HCT116 (cell line): ENCODE data around the gene PITPNC1. TPM values are rescaled to one million over a fixed set of nuclear protein-coding genes. Genes with fewer than 3 reads are reported as not detected.

Experiments
- ATAC-seq: fragments of 200-7000 bp; cut with Tn5 transposase; 2 replicates; pipeline ENCODE4 v1.9.1; 2020; ENCODE audit warnings: mild to moderate bottlenecking, moderate library complexity
- BruUV-seq: library from RNA; stranded (reverse); fragments of 400-500 nt; replicated peaks from 2 replicates; lab custom pipeline; 2021; lab: Mats Ljungman, UMichigan
- CTCF ChIA-PET: fragments of 300-600 bp; sonication (Branson Sonifier 250); formaldehyde crosslinking; loops from one replicate; lab custom pipeline; 2021; ENCODE audit warnings: antibody characterized with exemption; lab: Charles Lee
- POLR2A ChIA-PET: fragments of 300-600, 350-600 bp; sonication (Branson Sonifier 250); formaldehyde crosslinking; loops from one replicate; lab custom pipeline; 2021; ENCODE audit warnings: antibody characterized with exemption; lab: Charles Lee
- RAD21 ChIA-PET, 2 experiments: fragments of 300-600 bp; sonication (Branson Sonifier 250); formaldehyde crosslinking; loops; one replicate each; lab custom pipeline; 2023; ENCODE audit warnings: low total read pairs in 2 of 2; ENCODE audit not compliant: uncharacterized antibody in 2 of 2, unreplicated experiment in 2 of 2, low non-redundant PET in 1 of 2; lab: Charles Lee
- DNase-seq: peaks from one replicate; pipeline ENCODE4 v3.0.0-alpha.2; 2010; ENCODE audit warnings: low read depth, low spot score
- H2AFZ ChIP-seq: fragments of 200-600 bp; shearing (Covaris generic), sonication (generic); 2 replicates; pipeline ENCODE4 v1.6.1; 2017; ENCODE audit warnings: low read depth, mixed run types, mixed read lengths, antibody characterized with exemption, low read length; ENCODE audit not compliant: poor library complexity, severe bottlenecking
- H3K27ac ChIP-seq: 2 replicates; pipeline ENCODE4 v1.5.1; 2012; ENCODE audit warnings: low read depth, low read length
- H3K27me3 ChIP-seq: fragments of 200-600 bp; sonication (generic); 2 replicates; pipeline ENCODE4 v1.6.1; 2016; ENCODE audit warnings: mixed run types, low read length, mixed read lengths; ENCODE audit not compliant: insufficient read depth
- H3K36me3 ChIP-seq, 2 experiments: fragments of 200-500 bp in 1 of 2; fragments of 200-600 bp in 1 of 2; sonication (Bioruptor generic) in 1 of 2; sonication (generic) in 1 of 2; 2 replicates each; pipeline versions ENCODE4 v1.5.1 to v1.6.1; 2014 to 2016; ENCODE audit warnings: low read length in 2 of 2, inconsistent platforms in 1 of 2, mixed read lengths in 1 of 2, mixed run types in 1 of 2; ENCODE audit not compliant: insufficient read depth in 2 of 2, control insufficient read depth in 1 of 2
- H3K4me1 ChIP-seq, 2 experiments: fragments of 200-600 bp in 1 of 2; sonication (generic) in 1 of 2; 2 replicates each; pipeline versions ENCODE4 v1.5.1 to v1.6.1; 2012 to 2017; ENCODE audit warnings: low read length in 2 of 2, inconsistent platforms in 1 of 2, mild to moderate bottlenecking in 1 of 2, mixed read lengths in 1 of 2, mixed run types in 1 of 2, moderate library complexity in 1 of 2; ENCODE audit not compliant: insufficient read depth in 2 of 2, control insufficient read depth in 1 of 2
- H3K4me2 ChIP-seq: fragments of 200-600 bp; sonication (generic); 2 replicates; pipeline ENCODE4 v1.6.1; 2017; ENCODE audit warnings: mixed run types, low read length, mixed read lengths
- H3K4me3 ChIP-seq, 2 experiments: fragments of 200-600 bp in 1 of 2; sonication (generic) in 1 of 2; replicated peaks in 1 of 2; 2 replicates each; pipeline ENCODE4 v1.5.1; 2011 to 2016; ENCODE audit warnings: low read length in 2 of 2, control low read depth in 1 of 2, low read depth in 1 of 2, mild to moderate bottlenecking in 1 of 2, mixed read lengths in 1 of 2, mixed run types in 1 of 2
- H3K79me2 ChIP-seq: fragments of 200-600 bp; sonication (generic); 2 replicates; pipeline ENCODE4 v1.6.1; 2017; ENCODE audit warnings: mild to moderate bottlenecking, mixed run types, low read length, moderate library complexity, mixed read lengths; ENCODE audit not compliant: insufficient read depth
- H3K9ac ChIP-seq: fragments of 200-600 bp; sonication (generic); 2 replicates; pipeline ENCODE4 v1.6.1; 2016; ENCODE audit warnings: low read length, mixed read lengths
- H3K9me2 ChIP-seq: fragments of 200-600 bp; sonication (generic), shearing (Covaris generic); 2 replicates; pipeline ENCODE4 v1.6.1; 2017; ENCODE audit warnings: mixed run types, mild to moderate bottlenecking, moderate library complexity; ENCODE audit not compliant: insufficient read depth
- H3K9me3 ChIP-seq, 2 experiments: fragments of 200-500 bp in 1 of 2; fragments of 200-600 bp in 1 of 2; sonication (Bioruptor generic) in 1 of 2; sonication (generic) in 1 of 2; 2 replicates each; pipeline ENCODE4 v1.6.1; 2014 to 2017; ENCODE audit warnings: low read length in 2 of 2, mixed read lengths in 2 of 2, inconsistent platforms in 1 of 2, low read depth in 1 of 2, mild to moderate bottlenecking in 1 of 2, mixed run types in 1 of 2, moderate library complexity in 1 of 2; ENCODE audit not compliant: control insufficient read depth in 1 of 2, insufficient read depth in 1 of 2
- H4K20me1 ChIP-seq: fragments of 200-600 bp; sonication (generic), shearing (Covaris generic); 2 replicates; pipeline ENCODE4 v1.6.1; 2017; ENCODE audit warnings: mixed run types, mild to moderate bottlenecking, moderate library complexity; ENCODE audit not compliant: insufficient read depth
- CBX3 ChIP-seq: IDR thresholded peaks from 2 replicates; pipeline ENCODE4 v1.6.1; 2012; ENCODE audit warnings: low read depth
- CEBPB ChIP-seq: IDR thresholded peaks from 2 replicates; pipeline ENCODE4 v1.6.1; 2012; ENCODE audit warnings: low read depth
- CTCF ChIP-seq, 3 experiments: fragments of 200-600 bp in 1 of 3; sonication (generic) in 1 of 3; IDR thresholded peaks in 2 of 3; conservative IDR thresholded peaks in 1 of 3; 2 replicates each; pipeline ENCODE4 v1.5.1; 2012 to 2017; ENCODE audit warnings: low read depth in 2 of 3, low read length in 2 of 3, antibody characterized with exemption in 1 of 3, borderline replicate concordance in 1 of 3, control low read depth in 1 of 3, mild to moderate bottlenecking in 1 of 3, mixed read lengths in 1 of 3, mixed run types in 1 of 3, moderate library complexity in 1 of 3; ENCODE audit not compliant: insufficient read depth in 1 of 3
- EGR1 ChIP-seq: IDR thresholded peaks from 2 replicates; pipeline ENCODE4 v1.6.1; 2012; ENCODE audit warnings: low read depth
- ELF1 ChIP-seq: IDR thresholded peaks from 2 replicates; pipeline ENCODE4 v1.6.1; 2012; ENCODE audit warnings: low read depth, borderline replicate concordance
- EZH2 ChIP-seq: fragments of 200-600 bp; sonication (generic); IDR thresholded peaks from 2 replicates; pipeline ENCODE4 v1.6.1; 2017; ENCODE audit warnings: antibody characterized with exemption, mixed run types
- MAX ChIP-seq: IDR thresholded peaks from 2 replicates; pipeline ENCODE4 v1.6.1; 2012
- POLR2AphosphoS5 ChIP-seq: IDR thresholded peaks from 2 replicates; pipeline ENCODE4 v1.6.1; 2011; ENCODE audit warnings: mild to moderate bottlenecking, low read depth, low read length, moderate library complexity
- REST ChIP-seq: IDR thresholded peaks from 2 replicates; pipeline ENCODE4 v1.6.1; 2012; ENCODE audit warnings: low read depth
- SRF ChIP-seq: IDR thresholded peaks from 2 replicates; pipeline ENCODE4 v1.6.1; 2012; ENCODE audit warnings: low read depth
- TCF7L2 ChIP-seq: IDR thresholded peaks from 2 replicates; pipeline ENCODE4 v1.7.0; 2011; ENCODE audit warnings: borderline replicate concordance, inconsistent platforms; ENCODE audit not compliant: insufficient read depth, insufficient read length; ENCODE audit errors: extremely low read depth
- YY1 ChIP-seq: IDR thresholded peaks from 2 replicates; pipeline ENCODE4 v1.6.1; 2011; ENCODE audit warnings: low read length, low read depth, moderate library complexity, mild to moderate bottlenecking; ENCODE audit not compliant: insufficient replicate concordance; ENCODE audit errors: extremely low read depth
- ZBTB33 ChIP-seq: IDR thresholded peaks from 2 replicates; pipeline ENCODE4 v1.6.1; 2011; ENCODE audit warnings: mild to moderate bottlenecking, low read length, moderate library complexity; ENCODE audit not compliant: insufficient replicate concordance; ENCODE audit errors: extremely low read depth
- ZFX ChIP-seq: fragments of 450-650 bp; IDR thresholded peaks from 2 replicates; pipeline ENCODE4 v1.6.1; 2017
- ZNF274 ChIP-seq: fragments of 200-500 bp; sonication (Bioruptor generic); IDR thresholded peaks from 2 replicates; pipeline ENCODE4 v1.6.1; 2014; ENCODE audit warnings: mild to moderate bottlenecking, low read depth, low read length, inconsistent platforms
- intact Hi-C: fragments of 100-400 bp; cut with micrococcal nuclease; formaldehyde crosslinking; loops from 2 replicates; pipeline ENCODE4 v1.10.0; 2022
- total RNA-seq: library from RNA; stranded (reverse); gene quantifications from one replicate; pipeline ENCODE4 v1.2.1, GENCODE V29; 2021; ENCODE audit not compliant: unreplicated experiment

Gene PITPNC1
- total RNA-seq, 1 experiment from 2014 or later: 41.9 TPM

- TF ChIP-seq ELF1 (no peak), ZNF274 (no peak)
These were observed 4.3 kb upstream of the PITPNC1 start (continued) for GRCh38 chr17:67372751-67373150.

- POLR2A ChIA-PET: interaction anchor here (1.6 to 1.9 kb wide), 2 partner anchors 9 to 48 kb away, joined by 6 read pairs; partner anchors contain the start of gene PSMD12
- RAD21 ChIA-PET: interaction anchor here (0.8 to 1.3 kb wide), 4 partner anchors 67 to 254 kb away, joined by 3 to 7 read pairs (median 5); no protein-coding TSS in a partner anchor
- TF ChIP-seq REST (no peak), EGR1 (no peak), ZNF274 (no peak), POLR2AphosphoS5 (peak; percentile 36; the same call in 1 of the 2 replicates), YY1 (peak; percentile 59), ZFX (no peak), EZH2 (no peak), TCF7L2 (no peak), ZBTB33 (no peak), MAX (peak; percentile 44; the same call in 1 of the 2 replicates), CEBPB (no peak), CTCF (IDR thresholded peaks at IDR 0.05 in 2 of 3, conservative IDR thresholded peaks at IDR 0.05 in 1 of 3; ENCODE audit: borderline replicate concordance in 1 of 3, insufficient read depth in 1 of 3, low read depth in 2 of 3, low read length in 2 of 3) (peak; percentile 92 to 99 (median 93)), SRF (no peak), CBX3 (peak; percentile 70)
These were observed 2.6 kb upstream of the PITPNC1 start for GRCh38 chr17:67374329-67375053.

More at GRCh38 chr17:67374329-67375053, 2.6 kb upstream of the PITPNC1 start:
- H3K27ac ChIP-seq: no peak overlapping the region
- no peaks in the 10 kb centered on the region for H3K36me3 ChIP-seq
- no peaks in the 10 kb centered on the region for H3K27me3 ChIP-seq
- intact Hi-C loops: loop anchor here (1.0 to 5.0 kb wide), 4 partner anchors 48 to 453 kb away; partner anchors contain the start of gene BPTF
- no peaks in the 10 kb centered on the region for H4K20me1 ChIP-seq
- H3K9ac ChIP-seq: peak overlapping the region; percentile 39
- peak overlapping the region; percentile 75 for H3K4me2 ChIP-seq
- no peaks in the 10 kb centered on the region for H3K9me3 ChIP-seq
- peak overlapping the region; percentile 72 for H2AFZ ChIP-seq
- ATAC-seq: peak; percentile 71
- peaks cover 16% of the 10 kb centered on the region; the same call in 1 of the 2 replicates for H3K79me2 ChIP-seq
- peak overlapping the region; percentile 21 to 44 for H3K4me3 ChIP-seq
- DNase-seq: peak; percentile 87
- no TSS peak for BruUV-seq
- H3K9me2 ChIP-seq: no peaks in the 10 kb centered on the region
- H3K4me1 ChIP-seq: peaks cover 26 to 48% of the 10 kb centered on the region in 2 experiments
- CTCF ChIA-PET: interaction anchor here (0.6 to 4.7 kb wide), 28 partner anchors 11 to 406 kb away, joined by 3 to 41 read pairs (median 4); no protein-coding TSS in a partner anchor
